Measurements from ENCODE around the gene ZNF420. TPM values are rescaled to one million over a fixed set of nuclear protein-coding genes. Genes with fewer than 3 reads are reported as not detected.
"Not testable (repeated sequence)": the region's sequence is repeated elsewhere in the genome, so short reads cannot be mapped to it uniquely, and the experiment has no call there.

ZNF420 gene
- total RNA-seq = 10 to 100 TPM in 2 of 4 donors, 1 to 10 TPM in 2; 8.5 to 19.1 (median 12.8) TPM

DNA sequence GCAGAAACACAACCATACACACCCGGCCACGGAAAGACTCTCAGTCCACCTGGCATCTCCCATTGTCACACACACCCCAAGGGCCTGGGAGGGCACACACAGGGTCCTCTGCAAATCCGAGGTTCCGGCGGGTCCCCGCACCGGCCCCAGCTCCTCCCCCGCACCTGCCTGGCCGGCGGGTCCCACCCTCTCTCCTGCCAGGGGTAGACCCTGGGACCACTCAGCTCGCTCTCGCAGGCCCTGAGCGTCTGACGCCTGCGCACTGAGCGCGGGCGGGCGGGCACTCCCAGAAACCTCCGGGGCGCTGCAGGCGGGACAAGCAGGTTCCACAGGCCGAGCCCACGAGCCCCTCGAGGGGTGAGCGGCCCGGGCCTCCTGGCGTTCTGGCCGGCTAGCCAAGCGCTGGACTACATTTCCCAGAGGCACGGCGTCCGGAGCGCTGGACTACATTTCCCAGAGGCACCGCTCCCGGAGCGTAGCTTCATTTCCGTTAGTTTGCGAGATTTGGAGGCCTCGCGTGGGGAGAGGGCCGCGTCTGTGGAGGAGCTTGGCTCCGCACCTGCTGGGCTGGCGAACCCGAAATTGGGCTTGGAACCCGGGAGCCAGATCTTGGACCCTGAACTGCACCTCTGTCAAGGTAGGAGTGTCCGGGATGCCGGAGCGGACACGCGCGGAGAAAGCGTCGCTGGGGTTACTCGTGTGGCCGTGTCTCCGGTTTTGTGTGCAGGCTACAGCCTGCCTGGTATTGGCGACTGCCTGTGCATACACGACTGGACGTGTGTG, at the start of gene ZNF420:
Gene ZNF420, plus strand, starts transcription at position 500 of the 783 bp plus-strand sequence. CDS start 10,686 bp downstream, outside the sequence.
- Histone ChIP-seq H3K27me3 (no peaks in the 10 kb centered on the region), H3K4me1 (peaks cover 12 to 27% (median 21%) of the 10 kb centered on the region in 4 donors), H3K9me3 (peaks cover 0 to 25% (median 12%) of the 10 kb centered on the region in 4 donors), H3K36me3 (peaks cover 6 to 16% (median 9%) of the 10 kb centered on the region in 4 donors), H3K27ac (replicated peaks in 1 of 4) (peak within 1 kb of the TSS; percentile 85 to 96 (median 92)), H3K4me3 (peak within 1 kb of the TSS; percentile 73 to 98 (median 80))
- no peak for TF ChIP-seq POLR2A (IDR thresholded peaks at IDR 0.05; ENCODE audit: low read depth)
- TF ChIP-seq, protein P1, sequence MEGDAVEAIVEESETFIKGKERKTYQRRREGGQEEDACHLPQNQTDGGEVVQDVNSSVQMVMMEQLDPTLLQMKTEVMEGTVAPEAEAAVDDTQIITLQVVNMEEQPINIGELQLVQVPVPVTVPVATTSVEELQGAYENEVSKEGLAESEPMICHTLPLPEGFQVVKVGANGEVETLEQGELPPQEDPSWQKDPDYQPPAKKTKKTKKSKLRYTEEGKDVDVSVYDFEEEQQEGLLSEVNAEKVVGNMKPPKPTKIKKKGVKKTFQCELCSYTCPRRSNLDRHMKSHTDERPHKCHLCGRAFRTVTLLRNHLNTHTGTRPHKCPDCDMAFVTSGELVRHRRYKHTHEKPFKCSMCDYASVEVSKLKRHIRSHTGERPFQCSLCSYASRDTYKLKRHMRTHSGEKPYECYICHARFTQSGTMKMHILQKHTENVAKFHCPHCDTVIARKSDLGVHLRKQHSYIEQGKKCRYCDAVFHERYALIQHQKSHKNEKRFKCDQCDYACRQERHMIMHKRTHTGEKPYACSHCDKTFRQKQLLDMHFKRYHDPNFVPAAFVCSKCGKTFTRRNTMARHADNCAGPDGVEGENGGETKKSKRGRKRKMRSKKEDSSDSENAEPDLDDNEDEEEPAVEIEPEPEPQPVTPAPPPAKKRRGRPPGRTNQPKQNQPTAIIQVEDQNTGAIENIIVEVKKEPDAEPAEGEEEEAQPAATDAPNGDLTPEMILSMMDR (IDR thresholded peaks at IDR 0.05) = no peak
- peak; percentile 84 to 92 for TF ChIP-seq POLR2AphosphoS5 (IDR thresholded peaks at IDR 0.05)
- no peak for TF ChIP-seq EP300 (IDR thresholded peaks at IDR 0.05)
- intact Hi-C loops (cut with DNase I) = loop anchor here (5.0 to 10.0 kb wide), 3 partner anchors 97 to 389 kb away; partner anchors contain the start of genes ZNF569, ZNF570 and ZNF585A
- 1% methylated on average over 29 of the region's 61 CpGs for WGBS
- DNase-seq (ENCODE audit: extremely low spot score) = peak; percentile 96

DNA sequence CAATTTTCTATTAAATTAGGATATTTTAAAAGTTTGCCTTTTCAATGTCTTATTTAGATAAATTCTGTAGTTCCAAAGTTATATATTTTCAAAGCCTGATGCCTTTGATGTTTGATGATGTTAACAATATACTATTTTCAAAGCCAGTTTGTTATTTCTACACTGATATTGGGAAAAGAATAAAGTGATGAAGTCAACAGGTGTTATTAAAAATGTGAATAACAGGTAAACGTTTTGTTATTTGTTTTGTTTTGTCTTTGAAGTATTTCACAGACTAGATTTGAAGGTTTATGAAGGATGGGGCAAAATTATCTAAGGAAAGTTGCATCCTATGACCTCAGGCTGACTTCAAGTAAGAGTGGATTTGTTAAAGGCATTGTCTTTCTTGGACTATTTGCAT, 33.1 kb upstream of the ZNF420 start:
- no peaks in the 10 kb centered on the region for H3K36me3 ChIP-seq
- H3K27ac ChIP-seq (replicated peaks in 1 of 4) = no peak overlapping the region
- DNase-seq (ENCODE audit: extremely low spot score) = no peak
- peaks cover 0 to 77% (median 30%) of the 10 kb centered on the region in 4 donors for H3K9me3 ChIP-seq
- no peak overlapping the region for H3K4me3 ChIP-seq
- H3K27me3 ChIP-seq = no peaks in the 10 kb centered on the region
- TF ChIP-seq POLR2AphosphoS5 (IDR thresholded peaks at IDR 0.05) (no peak), EP300 (IDR thresholded peaks at IDR 0.05) (no peak)
- WGBS = 58% methylated on average over 1 of the region's 1 CpG
- H3K4me1 ChIP-seq = no peaks in the 10 kb centered on the region
- intact Hi-C loops (cut with DNase I) = no loop called here

- no peak for TF ChIP-seq POLR2A (IDR thresholded peaks at IDR 0.05; ENCODE audit: low read depth)
- TF ChIP-seq POLR2AphosphoS5 (IDR thresholded peaks at IDR 0.05) = no peak
- no peak for TF ChIP-seq EP300 (IDR thresholded peaks at IDR 0.05)
- TF ChIP-seq, protein P1 (IDR thresholded peaks at IDR 0.05) = no peak
- intact Hi-C loops (cut with DNase I) = no loop called here
- Histone ChIP-seq H3K27ac (replicated peaks in 1 of 4) (no peak overlapping the region), H3K9me3 (peaks cover 0 to 60% (median 31%) of the 10 kb centered on the region in 4 donors), H3K4me1 (no peaks in the 10 kb centered on the region), H3K27me3 (no peaks in the 10 kb centered on the region), H3K36me3 (peaks cover 0 to 5% (median 0%) of the 10 kb centered on the region in 4 donors), H3K4me3 (no peak overlapping the region)
- DNase-seq (ENCODE audit: extremely low spot score) = no peak
- 97% methylated on average over 21 of the region's 22 CpGs for WGBS
Measured at GRCh38 chr19:37055330-37055729, 22.9 kb upstream of the ZNF420 start.

DNA sequence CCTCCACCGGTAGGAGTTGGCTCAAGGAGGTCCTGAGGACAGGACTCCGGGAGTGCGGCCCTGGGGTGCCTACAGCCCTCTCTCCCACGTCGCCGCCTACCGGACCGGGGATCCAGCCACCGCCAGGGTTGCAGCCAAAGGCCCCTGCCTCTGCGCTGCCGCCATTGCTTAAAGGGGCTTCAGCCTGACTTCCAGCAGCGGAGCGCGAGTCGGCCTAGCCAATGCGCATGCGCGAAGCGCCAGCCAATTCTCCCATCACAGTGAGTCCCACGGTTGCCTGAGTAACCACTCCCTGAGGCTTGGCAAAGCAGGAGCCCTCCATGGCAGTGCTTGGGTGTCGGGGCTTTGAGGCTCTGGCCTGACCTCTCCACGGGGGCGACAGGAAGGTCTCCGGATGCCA, 21.5 kb upstream of the ZNF420 start:
- no peak for DNase-seq (ENCODE audit: extremely low spot score)
- TF ChIP-seq POLR2A (IDR thresholded peaks at IDR 0.05; ENCODE audit: low read depth) (no peak), POLR2AphosphoS5 (IDR thresholded peaks at IDR 0.05) (no peak)
- Histone ChIP-seq H3K27me3 (no peaks in the 10 kb centered on the region), H3K4me3 (no peak overlapping the region), H3K4me1 (no peaks in the 10 kb centered on the region), H3K9me3 (peaks cover 0 to 65% (median 36%) of the 10 kb centered on the region in 4 donors), H3K27ac (replicated peaks in 1 of 4) (no peak overlapping the region), H3K36me3 (peaks cover 0 to 5% (median 2%) of the 10 kb centered on the region in 4 donors)
- 80% methylated on average over 2 of the region's 24 CpGs for WGBS
- intact Hi-C loops (cut with DNase I) = no loop called here

DNA sequence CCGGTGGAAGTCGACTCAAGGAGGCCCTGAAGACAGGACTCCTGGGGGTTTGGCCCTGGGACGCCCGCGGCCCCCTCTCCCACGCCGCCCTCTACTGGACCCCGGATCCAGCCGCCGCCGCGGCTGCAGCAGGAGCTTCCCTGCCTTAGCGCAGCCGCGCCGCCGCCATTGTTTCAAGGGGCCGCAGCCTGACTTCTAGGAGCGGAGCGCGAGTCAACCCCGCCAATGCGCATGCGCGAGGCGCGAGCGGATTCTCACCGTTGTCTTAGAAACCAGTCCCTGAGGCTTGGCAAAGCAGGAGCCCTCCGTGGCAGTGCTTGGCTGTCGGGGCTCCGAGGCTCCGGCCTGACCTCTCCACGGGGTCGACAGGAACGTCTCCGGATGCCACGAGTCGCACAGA, 19.1 kb upstream of the ZNF420 start:
- no peak overlapping the region for H3K4me3 ChIP-seq
- peaks cover 0 to 5% (median 2%) of the 10 kb centered on the region in 4 donors for H3K36me3 ChIP-seq
- H3K27ac ChIP-seq (replicated peaks in 1 of 4) = no peak overlapping the region
- TF ChIP-seq, protein P1 (IDR thresholded peaks at IDR 0.05) = no peak
- TF ChIP-seq POLR2A (IDR thresholded peaks at IDR 0.05; ENCODE audit: low read depth) (no peak), EP300 (IDR thresholded peaks at IDR 0.05) (no peak)
- intact Hi-C loops (cut with DNase I) = no loop called here
- H3K4me1 ChIP-seq = no peaks in the 10 kb centered on the region
- whole genome bisulfite sequencing = 70% methylated on average over 7 of the region's 39 CpGs
- DNase-seq (ENCODE audit: extremely low spot score) = no peak
- peaks cover 0 to 64% (median 37%) of the 10 kb centered on the region in 4 donors for H3K9me3 ChIP-seq
- H3K27me3 ChIP-seq = no peaks in the 10 kb centered on the region

- H3K4me3 ChIP-seq; H3K36me3 ChIP-seq; H3K27me3 ChIP-seq; DNase-seq (ENCODE audit: extremely low spot score); H3K4me1 ChIP-seq; H3K27ac ChIP-seq (replicated peaks in 1 of 4); intact Hi-C loops (cut with DNase I): not testable (repeated sequence)
- peaks cover 0 to 58% (median 27%) of the 10 kb centered on the region in 4 donors for H3K9me3 ChIP-seq
- 75% methylated on average over 4 of the region's 4 CpGs for WGBS
Measured at GRCh38 chr19:37064886-37065285, 13.3 kb upstream of the ZNF420 start.

Measured in esophagus muscularis mucosa (tissue), 4 donors.